H9 (cell line): ENCODE measurements around the gene GDAP1L1. TPM values are rescaled to one million over a fixed set of nuclear protein-coding genes. Genes with fewer than 3 reads are reported as not detected.

Experiments
- DNase-seq: peaks from one replicate; pipeline ENCODE4 v3.0.0-alpha.2; 2017
- H2AFZ ChIP-seq: one replicate; pipeline ENCODE4 v1.6.1; 2013; ENCODE audit warnings: mild to moderate bottlenecking, low read length, control low read depth, moderate library complexity
- H2AK5ac ChIP-seq: 2 replicates; pipeline ENCODE4 v1.6.1; 2013; ENCODE audit warnings: low read length, control low read depth, mixed read lengths; ENCODE audit not compliant: insufficient read length
- H2BK120ac ChIP-seq: one replicate; pipeline ENCODE4 v1.6.1; 2013; ENCODE audit warnings: low read depth, mild to moderate bottlenecking, low read length, control low read depth, inconsistent platforms; ENCODE audit not compliant: poor library complexity, severe bottlenecking
- H2BK12ac ChIP-seq: 2 replicates; pipeline ENCODE4 v1.6.1; 2013; ENCODE audit warnings: low read length, control low read depth, mixed read lengths, low read depth; ENCODE audit not compliant: insufficient read length
- H2BK15ac ChIP-seq: 2 replicates; pipeline ENCODE4 v1.6.1; 2013; ENCODE audit warnings: low read depth, low read length, control low read depth
- H2BK20ac ChIP-seq: one replicate; pipeline ENCODE4 v1.6.1; 2013; ENCODE audit warnings: low read depth, mild to moderate bottlenecking, low read length, control low read depth, inconsistent platforms; ENCODE audit not compliant: poor library complexity, severe bottlenecking
- H2BK5ac ChIP-seq: 2 replicates; pipeline ENCODE4 v1.6.1; 2013; ENCODE audit warnings: low read length, control low read depth, mixed read lengths; ENCODE audit not compliant: insufficient read length
- H3K14ac ChIP-seq: 2 replicates; pipeline ENCODE4 v1.6.1; 2013; ENCODE audit warnings: low read length, control low read depth; ENCODE audit not compliant: insufficient read depth
- H3K18ac ChIP-seq: 2 replicates; pipeline ENCODE4 v1.6.1; 2013; ENCODE audit warnings: low read depth, mild to moderate bottlenecking, mixed read lengths, low read length, control low read depth; ENCODE audit not compliant: insufficient read length
- H3K23ac ChIP-seq: 2 replicates; pipeline ENCODE4 v1.6.1; 2013; ENCODE audit warnings: low read length, control low read depth, mixed read lengths, low read depth; ENCODE audit not compliant: insufficient read length
- H3K23me2 ChIP-seq: 2 replicates; pipeline ENCODE4 v1.6.1; 2013; ENCODE audit warnings: low read depth, mild to moderate bottlenecking, mixed read lengths, low read length, control low read depth; ENCODE audit not compliant: insufficient read length, poor library complexity, severe bottlenecking
- H3K27ac ChIP-seq: 2 replicates; pipeline ENCODE4 v1.5.1; 2013; ENCODE audit warnings: low read length, control low read depth, mixed read lengths, low read depth; ENCODE audit not compliant: insufficient read length
- H3K27me3 ChIP-seq: 2 replicates; pipeline ENCODE4 v1.6.1; 2013; ENCODE audit warnings: low read length, control low read depth, inconsistent platforms; ENCODE audit not compliant: insufficient read depth
- H3K4ac ChIP-seq: 2 replicates; pipeline ENCODE4 v1.6.1; 2013; ENCODE audit warnings: low read depth, mild to moderate bottlenecking, control low read depth, inconsistent platforms, low read length, moderate library complexity
- H3K4me1 ChIP-seq: 2 replicates; pipeline ENCODE4 v1.6.1; 2013; ENCODE audit warnings: low read length, control low read depth, inconsistent platforms; ENCODE audit not compliant: insufficient read depth
- H3K4me2 ChIP-seq: 2 replicates; pipeline ENCODE4 v1.6.1; 2013; ENCODE audit warnings: low read length, control low read depth, mixed read lengths; ENCODE audit not compliant: insufficient read length, insufficient read depth
- H3K56ac ChIP-seq: 2 replicates; pipeline ENCODE4 v1.6.1; 2013; ENCODE audit warnings: low read depth, mild to moderate bottlenecking, mixed read lengths, low read length, control low read depth; ENCODE audit not compliant: insufficient read length
- H3K79me1 ChIP-seq: 2 replicates; pipeline ENCODE4 v1.6.1; 2013; ENCODE audit warnings: low read depth, mild to moderate bottlenecking, moderate library complexity, low read length, control low read depth, inconsistent platforms; ENCODE audit not compliant: insufficient read depth, poor library complexity, severe bottlenecking
- H3K79me2 ChIP-seq: 2 replicates; pipeline ENCODE4 v1.6.1; 2013; ENCODE audit warnings: low read length, control low read depth, inconsistent platforms; ENCODE audit not compliant: insufficient read depth
- H3K9ac ChIP-seq: 2 replicates; pipeline ENCODE4 v1.6.1; 2013; ENCODE audit warnings: low read length, control low read depth, mixed read lengths; ENCODE audit not compliant: insufficient read length; ENCODE audit errors: extremely low read depth
- H3K9me3 ChIP-seq: one replicate; pipeline ENCODE4 v1.6.1; 2013; ENCODE audit warnings: low read depth, low read length, inconsistent platforms; ENCODE audit not compliant: control insufficient read depth
- H3T11ph ChIP-seq: one replicate; pipeline ENCODE4 v1.6.1; 2013; ENCODE audit warnings: mild to moderate bottlenecking, low read length, control low read depth, inconsistent platforms
- H4K20me1 ChIP-seq: one replicate; pipeline ENCODE4 v1.6.1; 2013; ENCODE audit not compliant: control insufficient read depth, insufficient read length, insufficient read depth
- H4K5ac ChIP-seq: 2 replicates; pipeline ENCODE4 v1.6.1; 2013; ENCODE audit warnings: low read depth, mild to moderate bottlenecking, mixed read lengths, low read length, control low read depth; ENCODE audit not compliant: insufficient read length
- H4K8ac ChIP-seq: replicated peaks from 2 replicates; pipeline ENCODE4 v1.6.1; 2013; ENCODE audit warnings: low read length, control low read depth, mixed read lengths, low read depth; ENCODE audit not compliant: insufficient read length
- H4K91ac ChIP-seq: 2 replicates; pipeline ENCODE4 v1.6.1; 2013; ENCODE audit warnings: low read depth, mild to moderate bottlenecking, moderate library complexity, mixed read lengths, low read length, control low read depth; ENCODE audit not compliant: insufficient read length
- H3K27ac Mint-ChIP-seq, 3 experiments: 2 replicates in 2 of 3; 3 replicates in 1 of 3; pipeline ENCODE4 v1.8.0; 2020 to 2021; ENCODE audit warnings: mixed read lengths in 3 of 3, mild to moderate bottlenecking in 1 of 3, moderate library complexity in 1 of 3
- H3K27me3 Mint-ChIP-seq: 2 replicates; pipeline ENCODE4 v1.8.0; 2021; ENCODE audit warnings: low read depth, mild to moderate bottlenecking, moderate library complexity, mixed read lengths
- H3K36me3 Mint-ChIP-seq, 3 experiments: 2 replicates in 2 of 3; 3 replicates in 1 of 3; pipeline ENCODE4 v1.8.0; 2020 to 2021; ENCODE audit warnings: low read depth in 3 of 3, mixed read lengths in 3 of 3; ENCODE audit not compliant: insufficient read depth in 1 of 3
- H3K4me1 Mint-ChIP-seq, 2 experiments: 2 replicates each; pipeline ENCODE4 v1.8.0; 2020; ENCODE audit warnings: mixed read lengths in 2 of 2
- H3K4me3 Mint-ChIP-seq, 2 experiments: 2 replicates in 1 of 2; 3 replicates in 1 of 2; pipeline ENCODE4 v1.8.0; 2020 to 2021; ENCODE audit warnings: mild to moderate bottlenecking in 2 of 2, mixed read lengths in 2 of 2, moderate library complexity in 1 of 2
- H3K9me3 Mint-ChIP-seq, 2 experiments: 2 replicates in 1 of 2; 3 replicates in 1 of 2; pipeline ENCODE4 v1.8.0; 2020; ENCODE audit warnings: mild to moderate bottlenecking in 2 of 2, mixed read lengths in 2 of 2, moderate library complexity in 1 of 2
- WGBS: extraction: QIAGEN DNeasy Blood & Tissue Kit; methylation state at CpG from one replicate; pipeline ENCODE4 v1.1.7; 2013; ENCODE audit warnings: missing lambda C conversion rate, low lambda C conversion rate, mixed read lengths; ENCODE audit not compliant: insufficient read length; ENCODE audit errors: extremely low coverage; 5-methylcytosine and 5-hydroxymethylcytosine counted together
- total RNA-seq: library from RNA; stranded (reverse); gene quantifications from 2 replicates; pipeline ENCODE4 v1.2.1, GENCODE V29; 2021
- TF ChIP-seq, protein P1 (sequence below): fragments of 200-600 bp; sonication (generic); conservative IDR thresholded peaks from 3 replicates; pipeline ENCODE4 v1.8.0; 2021; ENCODE audit warnings: antibody characterized with exemption, mild to moderate bottlenecking

Gene GDAP1L1
- total RNA-seq, 1 experiment from 2014 or later, result 5.9 TPM

DNA sequence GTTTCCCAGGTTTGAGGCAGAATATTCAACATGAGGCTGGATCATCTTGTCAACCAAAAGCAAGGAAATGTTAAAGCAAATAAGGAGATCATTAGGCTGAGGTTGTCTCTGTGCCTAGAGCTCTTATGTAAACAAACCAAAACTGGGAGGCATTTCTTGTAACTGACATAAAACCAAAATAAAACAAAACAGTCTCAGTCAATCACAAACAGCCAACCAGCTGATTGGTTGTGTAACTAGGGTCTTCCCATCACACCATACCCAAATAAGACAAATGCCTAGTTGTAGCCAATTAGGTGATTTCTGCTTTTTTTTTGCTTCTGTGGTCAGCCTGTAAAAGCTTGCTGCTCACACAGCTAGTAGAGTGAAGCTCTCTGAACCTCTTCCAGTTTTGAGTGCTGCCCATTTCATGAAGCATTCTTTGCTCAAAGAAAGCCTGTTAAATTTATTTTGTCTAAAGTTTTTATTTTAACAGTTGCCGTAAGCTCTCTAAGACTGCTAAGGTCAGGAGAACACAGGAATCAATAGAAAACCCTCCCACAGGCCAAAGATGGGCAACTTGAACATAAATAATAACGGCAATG, 72.8 kb downstream of the GDAP1L1 start:
- H3K79me1 ChIP-seq, result no peaks in the 10 kb centered on the region
- H3K9me3 Mint-ChIP-seq, result peaks cover 2 to 3% of the 10 kb centered on the region in 2 experiments; a peak in 4 of 5 replicates
- no peak overlapping the region for H3K9ac ChIP-seq
- H2AK5ac ChIP-seq, result no peak overlapping the region
- no peaks in the 10 kb centered on the region for H3K79me2 ChIP-seq
- H2AFZ ChIP-seq, result no peak overlapping the region
- no peak overlapping the region for H2BK5ac ChIP-seq
- TF ChIP-seq, protein P1, sequence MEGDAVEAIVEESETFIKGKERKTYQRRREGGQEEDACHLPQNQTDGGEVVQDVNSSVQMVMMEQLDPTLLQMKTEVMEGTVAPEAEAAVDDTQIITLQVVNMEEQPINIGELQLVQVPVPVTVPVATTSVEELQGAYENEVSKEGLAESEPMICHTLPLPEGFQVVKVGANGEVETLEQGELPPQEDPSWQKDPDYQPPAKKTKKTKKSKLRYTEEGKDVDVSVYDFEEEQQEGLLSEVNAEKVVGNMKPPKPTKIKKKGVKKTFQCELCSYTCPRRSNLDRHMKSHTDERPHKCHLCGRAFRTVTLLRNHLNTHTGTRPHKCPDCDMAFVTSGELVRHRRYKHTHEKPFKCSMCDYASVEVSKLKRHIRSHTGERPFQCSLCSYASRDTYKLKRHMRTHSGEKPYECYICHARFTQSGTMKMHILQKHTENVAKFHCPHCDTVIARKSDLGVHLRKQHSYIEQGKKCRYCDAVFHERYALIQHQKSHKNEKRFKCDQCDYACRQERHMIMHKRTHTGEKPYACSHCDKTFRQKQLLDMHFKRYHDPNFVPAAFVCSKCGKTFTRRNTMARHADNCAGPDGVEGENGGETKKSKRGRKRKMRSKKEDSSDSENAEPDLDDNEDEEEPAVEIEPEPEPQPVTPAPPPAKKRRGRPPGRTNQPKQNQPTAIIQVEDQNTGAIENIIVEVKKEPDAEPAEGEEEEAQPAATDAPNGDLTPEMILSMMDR, result no peak
- H3K27me3 Mint-ChIP-seq, result no peaks in the 10 kb centered on the region
- H3K14ac ChIP-seq, result no peak overlapping the region
- DNase-seq, result no peak
- no peak overlapping the region for H2BK15ac ChIP-seq
- no peak overlapping the region for H2BK120ac ChIP-seq
- peaks cover 8 to 9% of the 10 kb centered on the region in 2 experiments for H3K4me1 Mint-ChIP-seq
- H3K27me3 ChIP-seq, result no peaks in the 10 kb centered on the region
- no peak overlapping the region for H2BK12ac ChIP-seq
- H3K23me2 ChIP-seq, result no peaks in the 10 kb centered on the region
- no peak overlapping the region for H2BK20ac ChIP-seq
- H3K36me3 Mint-ChIP-seq, result peaks cover 0 to 2% (median 0%) of the 10 kb centered on the region in 3 experiments; a peak in 1 of 7 replicates
- H3K4me2 ChIP-seq, result no peak overlapping the region
- no peak overlapping the region for H4K8ac ChIP-seq
- H3K27ac Mint-ChIP-seq, result no peak overlapping the region
- no peak overlapping the region for H3K23ac ChIP-seq
- H3K4me1 ChIP-seq, result no peaks in the 10 kb centered on the region; the same call in 1 of the 2 replicates
- H3K4ac ChIP-seq, result no peak overlapping the region
- no peak overlapping the region for H4K5ac ChIP-seq
- H3K56ac ChIP-seq, result no peak overlapping the region
- no CpG with 5 or more reads among the region's 2 CpGs for WGBS
- no peak overlapping the region for H3T11ph ChIP-seq
- H4K20me1 ChIP-seq, result no peaks in the 10 kb centered on the region
- H3K4me3 Mint-ChIP-seq, result no peak overlapping the region
- no peaks in the 10 kb centered on the region for H3K9me3 ChIP-seq
- no peak overlapping the region for H3K18ac ChIP-seq
- no peak overlapping the region for H3K27ac ChIP-seq
- no peak overlapping the region for H4K91ac ChIP-seq
